LNCaP clone FGC (cell line): ENCODE measurements around the gene TSPAN4.

Source experiments
- DNase-seq: peaks from one replicate; pipeline ENCODE4 v3.0.0-alpha.2; 2011; ENCODE audit warnings: low read depth
- H3K4me3 ChIP-seq: 2 replicates; pipeline ENCODE4 v1.5.1; 2011; ENCODE audit warnings: mild to moderate bottlenecking, low read depth, low read length, control low read depth
- TF ChIP-seq, protein P1 (sequence below): IDR thresholded peaks from 2 replicates; pipeline ENCODE4 v1.5.1; 2012; ENCODE audit warnings: mild to moderate bottlenecking; ENCODE audit not compliant: control insufficient read depth, insufficient read depth; ENCODE audit errors: extremely low read depth

Gene TSPAN4

DNA sequence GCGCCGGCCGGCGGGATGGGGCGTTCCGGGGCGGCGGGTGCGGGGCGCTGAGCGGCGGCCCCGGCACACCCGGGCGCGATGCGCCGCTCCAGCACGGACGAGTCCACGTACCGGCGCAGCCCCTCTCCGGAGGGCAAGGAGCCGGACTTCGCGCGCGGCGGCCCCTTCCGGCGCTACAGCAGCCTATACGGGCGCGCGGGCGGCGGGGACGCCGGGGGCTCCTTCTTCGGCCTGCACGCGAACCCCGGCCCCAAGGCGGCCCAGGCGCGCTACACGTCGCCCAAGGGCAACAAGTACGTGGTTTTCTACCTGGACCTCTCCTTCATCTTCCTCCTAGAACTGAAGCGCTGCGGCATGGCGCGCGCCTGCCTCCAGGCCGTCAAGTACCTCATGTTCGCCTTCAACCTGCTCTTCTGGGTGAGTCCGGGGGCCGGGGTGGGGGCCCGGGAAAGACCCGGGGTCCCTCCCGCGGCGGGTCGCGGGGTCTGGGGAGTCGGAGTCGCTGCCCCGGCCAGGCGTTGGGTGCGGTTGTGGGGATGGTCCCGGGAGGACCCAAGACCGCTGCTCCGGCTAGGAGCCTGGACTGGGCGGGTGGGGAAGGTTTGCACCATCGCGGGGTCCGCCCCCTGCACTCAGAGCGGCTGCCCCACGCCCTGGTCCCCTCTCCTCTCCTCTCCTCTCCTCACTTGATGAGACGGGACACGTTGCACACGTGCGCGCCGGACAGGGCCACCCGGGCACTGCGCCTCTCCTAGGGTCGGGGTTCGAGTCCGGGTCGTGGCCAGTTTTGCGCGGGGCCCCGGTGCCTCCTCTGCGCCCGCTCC lies 7.5 kb downstream of the TSPAN4 start:
- TF ChIP-seq, protein P1, sequence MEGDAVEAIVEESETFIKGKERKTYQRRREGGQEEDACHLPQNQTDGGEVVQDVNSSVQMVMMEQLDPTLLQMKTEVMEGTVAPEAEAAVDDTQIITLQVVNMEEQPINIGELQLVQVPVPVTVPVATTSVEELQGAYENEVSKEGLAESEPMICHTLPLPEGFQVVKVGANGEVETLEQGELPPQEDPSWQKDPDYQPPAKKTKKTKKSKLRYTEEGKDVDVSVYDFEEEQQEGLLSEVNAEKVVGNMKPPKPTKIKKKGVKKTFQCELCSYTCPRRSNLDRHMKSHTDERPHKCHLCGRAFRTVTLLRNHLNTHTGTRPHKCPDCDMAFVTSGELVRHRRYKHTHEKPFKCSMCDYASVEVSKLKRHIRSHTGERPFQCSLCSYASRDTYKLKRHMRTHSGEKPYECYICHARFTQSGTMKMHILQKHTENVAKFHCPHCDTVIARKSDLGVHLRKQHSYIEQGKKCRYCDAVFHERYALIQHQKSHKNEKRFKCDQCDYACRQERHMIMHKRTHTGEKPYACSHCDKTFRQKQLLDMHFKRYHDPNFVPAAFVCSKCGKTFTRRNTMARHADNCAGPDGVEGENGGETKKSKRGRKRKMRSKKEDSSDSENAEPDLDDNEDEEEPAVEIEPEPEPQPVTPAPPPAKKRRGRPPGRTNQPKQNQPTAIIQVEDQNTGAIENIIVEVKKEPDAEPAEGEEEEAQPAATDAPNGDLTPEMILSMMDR: no peak
- no peak for DNase-seq
- H3K4me3 ChIP-seq: peak overlapping the region; percentile 55

DNA sequence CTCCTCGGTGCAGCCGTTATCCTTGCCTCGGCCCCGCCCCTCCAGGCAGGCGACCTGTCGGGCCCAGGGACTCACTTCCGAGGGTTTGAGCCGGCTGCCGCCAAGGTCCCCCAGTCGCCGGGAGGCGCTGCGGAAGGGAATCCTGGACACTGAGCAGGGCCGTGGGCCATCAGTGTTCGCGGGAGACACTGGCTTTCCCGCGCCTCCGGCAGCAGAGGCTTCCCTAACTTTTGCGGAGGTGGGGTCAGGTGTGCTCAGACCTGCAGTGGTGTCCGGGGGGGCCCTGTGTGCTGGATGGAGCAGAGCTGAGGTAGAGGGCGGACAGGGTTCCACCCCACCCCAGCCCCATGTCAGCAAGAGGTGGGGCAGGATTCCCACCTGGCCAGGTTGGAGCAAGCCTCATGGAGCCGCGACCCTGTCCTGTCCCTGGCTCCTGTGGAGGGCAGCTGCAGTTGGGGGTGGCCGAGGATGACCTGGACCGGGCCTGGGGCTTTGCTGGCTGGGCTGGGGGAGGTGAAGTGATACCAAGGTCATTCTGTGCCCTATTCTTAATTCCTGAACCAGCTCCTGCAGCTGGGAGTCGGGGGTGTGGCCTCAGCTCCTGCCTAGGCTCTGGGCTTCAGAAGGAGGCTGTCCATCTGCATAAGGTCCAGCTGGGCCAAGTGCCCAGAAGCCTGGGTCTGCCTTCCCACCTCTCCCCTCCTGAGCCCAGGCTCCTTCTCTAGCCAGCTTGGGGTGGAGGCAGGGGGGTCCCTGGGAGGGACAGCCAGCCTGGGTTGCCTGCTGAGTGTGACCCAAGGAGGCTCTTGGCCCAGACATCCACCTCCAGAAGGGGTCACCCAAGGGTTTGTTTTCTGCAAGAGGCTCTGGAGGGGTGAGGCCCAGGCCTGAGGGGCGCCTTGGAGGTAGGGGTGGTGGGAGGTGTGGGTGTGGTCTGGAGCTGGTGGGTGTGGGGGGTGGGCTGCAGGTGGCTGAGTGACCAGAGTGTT lies 8.4 kb downstream of the TSPAN4 start:
- H3K4me3 ChIP-seq: peak overlapping the region; percentile 55; the same call in 1 of the 2 replicates
- DNase-seq: no peak
- TF ChIP-seq, protein P1: no peak

DNA sequence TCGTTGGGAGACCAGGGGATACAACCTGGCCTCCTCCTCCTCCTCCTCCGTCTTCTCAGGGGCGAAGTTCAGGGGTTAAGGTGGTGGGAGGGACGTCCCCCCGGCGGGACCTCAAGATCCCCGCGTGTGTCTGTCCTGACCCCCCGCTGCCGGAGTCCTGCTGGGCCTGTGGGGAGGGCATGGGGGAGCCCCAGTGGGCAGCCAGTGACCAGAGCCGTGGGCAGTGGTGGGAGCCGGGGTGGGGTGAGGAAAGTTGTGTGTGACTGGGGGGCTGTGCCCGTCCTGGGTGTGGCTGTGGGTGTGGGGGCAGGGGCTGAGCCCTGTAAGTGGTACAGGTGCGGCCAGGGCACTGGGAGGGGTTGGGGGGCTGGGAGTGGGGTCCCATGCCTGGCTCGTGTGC lies 10.1 kb downstream of the TSPAN4 start:
- no peak overlapping the region for H3K4me3 ChIP-seq
- DNase-seq: no peak
- TF ChIP-seq, protein P1: no peak

DNA sequence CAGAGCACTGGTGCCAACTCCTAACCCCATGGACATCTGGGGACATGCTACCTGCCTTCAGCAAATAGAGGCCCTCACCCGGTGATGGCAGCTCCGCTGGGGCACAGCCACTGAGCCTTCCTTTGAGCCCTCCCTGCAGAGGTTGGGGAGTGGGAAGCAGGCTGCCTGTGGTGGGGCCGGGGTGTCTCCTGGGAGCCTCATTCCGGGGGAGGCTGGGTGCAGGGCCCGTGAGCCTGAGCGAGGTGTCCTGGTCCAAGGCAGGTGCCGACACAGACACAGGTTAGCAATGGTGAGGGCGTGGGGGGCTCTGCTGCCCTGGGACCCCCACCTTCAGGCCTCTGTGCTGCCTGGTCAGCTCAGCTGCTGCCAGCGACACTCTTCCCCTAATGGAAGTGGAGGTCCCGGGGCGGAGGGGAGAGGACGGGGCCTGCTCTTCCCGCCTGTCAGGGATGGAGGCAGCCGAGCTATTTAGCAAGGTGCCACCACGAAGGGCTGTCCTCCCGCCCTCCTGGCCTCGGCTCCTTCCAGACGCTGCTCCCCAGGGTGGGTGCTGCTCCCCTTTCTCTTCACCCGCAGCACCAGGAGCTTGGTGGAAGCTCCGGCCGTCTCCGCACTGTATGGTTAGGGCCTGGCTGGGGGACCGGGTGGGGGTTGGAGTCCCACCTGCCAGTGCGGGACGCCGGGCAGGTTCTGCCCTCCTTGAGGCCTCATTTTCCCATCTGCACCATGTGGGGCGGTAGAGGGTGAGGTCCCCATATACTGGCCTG lies 11.2 kb downstream of the TSPAN4 start:
- DNase-seq: no peak
- H3K4me3 ChIP-seq: no peak overlapping the region
- TF ChIP-seq, protein P1: no peak

DNA sequence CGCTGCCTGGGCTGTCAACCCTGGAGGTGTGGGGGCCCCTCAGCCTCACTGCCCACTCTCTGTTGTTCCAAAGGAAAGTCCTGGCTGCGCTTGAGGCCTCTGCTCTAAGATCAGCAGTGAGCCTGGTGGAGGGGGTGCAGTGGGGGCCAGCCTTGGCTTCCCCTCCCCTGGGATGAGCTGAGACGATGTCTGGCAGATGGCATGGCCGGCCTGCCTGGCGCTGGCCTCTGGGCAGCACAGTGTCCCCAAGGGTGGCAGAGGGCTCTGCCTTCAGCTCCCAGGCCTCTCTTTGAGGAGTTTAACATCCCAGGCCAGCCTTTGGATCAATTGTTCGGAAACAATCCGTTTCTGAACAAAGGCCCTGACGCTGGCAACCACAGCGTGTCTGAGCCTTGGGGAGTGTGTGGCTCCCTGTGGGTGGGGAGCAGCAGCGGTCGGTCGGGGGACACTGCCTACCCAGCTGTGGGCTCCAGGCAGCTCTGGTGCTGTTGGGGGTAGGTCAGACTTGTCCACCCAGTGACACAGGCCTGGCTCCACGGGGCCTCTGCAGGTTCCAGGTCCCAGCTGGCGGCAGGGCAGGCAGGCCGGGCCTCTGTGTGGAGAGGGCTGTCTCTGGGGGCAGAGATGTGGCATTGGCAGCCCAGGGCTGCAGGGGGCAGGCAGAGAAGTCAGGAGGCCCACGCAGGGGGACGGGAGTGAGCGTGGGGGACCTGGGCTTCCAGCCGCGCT lies 12.1 kb downstream of the TSPAN4 start:
- DNase-seq: no peak
- TF ChIP-seq, protein P1: no peak
- no peak overlapping the region for H3K4me3 ChIP-seq

DNA sequence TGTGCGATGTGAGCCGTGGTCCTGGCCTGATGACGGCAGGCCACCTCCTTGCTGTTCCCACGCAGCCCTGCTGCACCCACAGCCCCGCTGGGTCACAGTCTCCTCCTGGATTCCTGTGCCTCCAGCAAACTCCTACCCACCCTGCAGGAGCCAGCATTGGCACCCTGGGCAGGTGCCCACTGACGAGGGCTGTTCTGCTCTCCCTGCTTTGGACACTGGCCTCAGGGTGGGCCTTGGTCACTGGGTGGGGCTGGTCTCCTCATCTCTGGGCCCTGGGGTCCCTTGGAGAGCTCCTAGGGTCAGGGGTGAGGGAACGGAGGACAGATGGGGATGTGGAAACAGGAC lies 12.7 kb downstream of the TSPAN4 start:
- DNase-seq: no peak
- no peak overlapping the region for H3K4me3 ChIP-seq
- TF ChIP-seq, protein P1: no peak
